ENCODE data around the gene PYCR2.
"Not testable (repeated sequence)": the region's sequence is repeated elsewhere in the genome, so short reads cannot be mapped to it uniquely, and the experiment has no call there.

PYCR2 gene

DNA sequence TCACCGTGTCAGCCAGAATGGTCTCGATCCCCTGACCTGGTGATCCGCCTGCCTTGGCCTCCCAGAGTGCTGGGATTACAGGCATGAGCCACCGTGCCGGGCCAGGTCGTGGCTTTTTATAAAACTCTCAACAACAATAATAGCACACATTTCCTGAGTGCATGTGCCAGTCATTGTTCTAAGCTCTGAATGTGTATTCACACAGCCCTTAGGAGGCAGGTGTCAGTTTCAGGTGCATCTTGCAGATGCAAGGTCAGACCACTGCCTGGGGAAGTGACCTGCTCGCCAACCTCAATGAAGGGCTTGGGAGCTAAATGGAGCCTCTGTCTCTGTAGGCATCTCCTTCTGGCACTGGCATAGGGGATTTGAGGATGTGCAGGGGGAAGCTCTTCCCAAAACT lies 18.5 kb upstream of the PYCR2 start:
- DNase-seq (ENCODE audit: low read depth), result no peak

DNA sequence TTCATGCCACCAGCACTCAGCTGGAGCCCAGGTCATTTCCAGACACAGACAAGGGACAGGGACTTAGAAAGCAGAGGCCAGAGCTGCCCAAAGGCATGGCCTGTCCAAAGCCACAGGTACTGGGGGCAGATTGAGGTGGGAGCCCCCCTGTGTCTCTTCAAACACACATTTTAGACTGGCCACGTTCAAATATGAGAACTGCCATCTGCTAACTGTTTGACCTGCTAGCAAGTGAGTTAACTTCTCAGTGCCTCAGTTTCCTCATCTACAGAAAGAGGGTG lies 17.8 kb upstream of the PYCR2 start:
- DNase-seq (ENCODE audit: low read depth), result no peak

DNA sequence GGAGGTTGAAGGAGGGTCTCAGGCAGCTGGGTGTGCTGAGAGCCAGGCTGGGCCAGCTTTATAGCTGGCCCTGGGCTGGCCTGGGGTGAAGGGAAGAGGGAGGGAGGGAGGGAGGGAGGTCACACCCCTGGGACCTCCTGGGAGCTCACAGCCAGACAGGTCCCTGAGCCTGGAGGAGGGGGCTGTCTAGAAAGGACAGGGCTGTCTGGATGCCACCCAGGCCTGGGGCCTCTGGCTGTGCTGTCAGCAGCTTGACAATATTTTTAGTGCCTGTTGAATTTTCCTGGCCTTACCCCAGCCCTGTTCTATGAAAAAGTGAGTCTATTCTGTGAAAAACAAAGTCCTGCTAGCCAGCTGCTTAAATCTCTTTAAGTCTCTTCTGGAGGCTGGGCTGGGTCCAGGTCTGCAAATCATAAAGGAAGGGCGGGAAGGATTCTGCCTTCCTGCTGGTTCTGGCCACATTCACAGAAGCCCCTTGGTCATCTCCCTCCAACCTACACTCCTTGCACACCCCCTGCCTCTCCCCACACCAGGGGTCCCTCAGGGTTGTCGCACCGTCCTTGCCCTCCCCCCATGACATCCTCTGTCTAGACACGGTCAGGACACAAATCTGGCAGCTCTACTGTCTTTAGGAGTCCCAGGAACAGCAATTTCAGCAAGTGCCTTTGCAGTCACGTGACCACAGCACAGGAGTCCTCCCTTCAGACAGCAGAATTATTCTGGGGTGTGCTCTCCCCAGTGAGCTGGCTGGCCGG lies 17.3 kb upstream of the PYCR2 start, which contains the start of gene LEFTY2:
LEFTY2 (minus strand) TSS at position 34 of the 755 bp plus-strand sequence. CDS start 80 bp downstream, outside the sequence.
- DNase-seq (ENCODE audit: low read depth), result no peak

DNA sequence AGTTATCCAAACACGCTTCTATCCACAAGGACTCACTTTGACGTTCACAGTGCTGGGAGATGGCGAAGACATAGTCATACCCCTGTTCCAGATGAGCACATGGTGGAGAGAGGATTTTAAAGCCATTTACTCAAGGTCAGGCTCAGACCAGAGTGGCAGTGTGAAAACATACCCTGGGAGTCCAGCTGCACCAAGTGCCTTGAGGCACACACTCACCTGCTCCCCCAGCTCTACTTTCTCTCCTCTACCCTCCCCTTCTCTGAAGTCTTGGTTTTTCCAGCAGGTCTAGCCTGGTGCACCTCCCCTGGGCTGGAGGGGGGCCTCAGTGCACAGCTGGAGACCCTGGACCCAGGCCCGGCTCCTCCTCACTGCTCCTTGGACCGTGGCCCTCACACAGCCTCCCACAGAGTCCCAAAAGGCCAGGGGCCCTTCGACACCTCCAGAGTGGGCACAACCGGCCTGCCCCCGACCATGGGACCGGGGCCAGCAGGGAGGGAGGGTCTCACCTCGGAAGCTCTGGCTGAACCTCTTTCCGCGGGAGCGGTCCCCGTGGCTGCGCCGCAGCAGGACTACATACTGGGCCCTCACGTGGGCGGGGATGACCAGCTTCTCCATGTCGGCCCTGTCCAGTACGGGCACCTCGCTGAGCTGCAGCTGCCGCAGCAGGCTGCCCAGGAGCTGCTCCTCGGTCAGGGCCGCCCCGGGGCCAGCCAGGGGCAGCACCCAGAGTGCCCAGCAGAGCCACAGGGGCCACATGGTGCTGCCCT lies 16.5 kb upstream of the PYCR2 start:
- no peak for DNase-seq (ENCODE audit: low read depth)

DNA sequence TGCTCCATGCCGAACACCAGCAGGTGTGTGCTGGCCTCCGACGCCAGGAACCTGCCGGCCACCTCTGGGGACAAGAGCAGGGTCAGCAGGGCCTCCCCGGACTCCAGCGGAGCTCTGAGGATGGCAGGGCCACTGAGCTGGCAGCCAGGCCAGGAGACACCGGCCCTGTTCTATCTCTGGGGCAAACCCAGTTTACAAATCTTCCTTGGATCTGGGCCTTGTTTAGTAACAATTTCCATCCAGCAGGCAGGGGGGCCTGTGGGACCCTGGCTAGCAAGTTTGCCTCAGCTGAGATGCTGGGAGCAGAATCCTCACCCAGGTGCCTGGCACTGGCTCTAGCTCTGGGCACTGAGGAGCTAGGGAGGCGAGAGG lies 15.9 kb upstream of the PYCR2 start:
- DNase-seq (ENCODE audit: low read depth), result not testable (repeated sequence)

DNA sequence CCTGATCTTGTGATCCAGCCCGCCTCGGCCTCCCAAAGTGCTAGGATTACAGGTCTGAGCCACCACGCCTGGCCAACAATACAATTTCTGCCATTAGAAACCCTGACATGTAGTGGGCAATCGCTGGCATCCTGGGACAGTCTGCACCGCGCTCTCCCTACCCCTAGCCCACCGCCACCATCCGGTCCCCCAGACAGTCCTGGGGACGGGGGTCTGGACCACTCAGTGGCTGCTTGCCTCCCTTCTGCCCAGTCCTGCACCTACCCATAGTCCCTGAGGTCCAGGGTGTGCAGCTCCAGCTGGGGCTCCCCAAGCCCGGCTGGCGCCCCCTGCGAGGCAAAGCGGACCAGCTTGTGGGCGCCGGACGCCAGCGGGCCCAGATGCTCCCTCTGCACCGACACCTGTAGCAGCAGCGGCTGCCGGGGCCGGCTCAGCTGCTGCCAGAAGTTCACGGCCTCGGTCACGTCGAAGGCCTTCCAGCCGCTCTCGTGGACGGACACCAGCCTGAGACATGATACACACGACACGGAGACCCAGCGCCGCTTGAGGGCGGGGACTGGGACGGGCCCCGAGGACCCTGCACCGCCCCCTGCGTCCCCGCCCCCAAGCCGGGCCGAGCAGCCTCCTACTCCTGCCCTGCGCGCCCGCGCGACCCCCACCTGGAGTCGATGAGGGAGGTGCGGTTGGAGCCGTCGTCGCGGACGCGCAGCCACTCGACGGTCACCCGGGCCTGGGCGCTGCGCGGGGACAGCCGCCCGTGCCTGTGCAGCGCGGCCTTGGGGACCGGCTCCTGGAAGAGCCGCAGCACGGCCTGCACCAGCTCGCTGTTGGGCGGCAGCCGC lies 15.3 kb upstream of the PYCR2 start:
- DNase-seq (ENCODE audit: low read depth), result not testable (repeated sequence)

DNA sequence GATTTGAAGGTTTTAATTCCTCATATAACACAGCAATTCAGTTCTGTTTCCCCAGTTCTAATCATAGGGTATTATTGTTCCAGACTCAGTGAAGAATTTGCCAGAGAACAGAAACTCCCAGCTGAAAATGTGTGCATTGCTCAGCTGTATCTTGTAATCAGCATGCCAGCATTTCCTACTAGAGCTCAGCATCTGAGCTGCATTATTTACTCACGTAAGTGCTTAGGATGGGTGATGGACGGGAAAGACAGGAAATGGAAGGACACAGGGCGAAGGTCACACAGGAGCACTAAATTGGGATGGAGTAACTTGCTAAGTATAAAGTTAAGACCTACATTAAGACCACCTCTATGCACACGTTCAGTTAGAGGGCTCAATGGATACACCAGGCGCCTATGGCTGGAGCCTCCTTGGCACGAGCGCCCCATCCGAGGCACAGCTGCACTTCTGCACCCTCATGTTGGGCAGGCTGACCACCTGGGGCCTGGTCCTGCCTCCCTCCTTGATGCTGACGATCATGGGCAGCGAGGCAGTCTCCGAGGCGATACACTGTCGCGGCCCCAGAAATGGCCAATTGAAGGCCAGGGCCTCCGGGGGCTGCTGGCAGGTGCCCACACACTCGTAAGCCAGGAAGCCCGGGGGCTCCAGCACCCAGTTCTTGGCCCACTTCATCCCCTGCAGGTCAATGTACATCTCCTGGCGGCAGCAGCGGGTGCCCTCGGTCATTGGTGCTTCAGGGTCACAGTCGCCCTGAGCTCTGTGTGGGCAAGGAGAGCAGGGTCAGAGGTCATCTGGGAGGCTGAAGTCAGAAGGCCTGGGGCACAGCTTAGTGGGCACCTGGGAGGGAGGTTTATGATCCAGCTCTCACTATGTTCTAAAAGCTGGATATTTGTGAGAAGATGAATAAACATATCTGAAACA lies 13.3 kb upstream of the PYCR2 start:
- no peak for DNase-seq (ENCODE audit: low read depth)

DNA sequence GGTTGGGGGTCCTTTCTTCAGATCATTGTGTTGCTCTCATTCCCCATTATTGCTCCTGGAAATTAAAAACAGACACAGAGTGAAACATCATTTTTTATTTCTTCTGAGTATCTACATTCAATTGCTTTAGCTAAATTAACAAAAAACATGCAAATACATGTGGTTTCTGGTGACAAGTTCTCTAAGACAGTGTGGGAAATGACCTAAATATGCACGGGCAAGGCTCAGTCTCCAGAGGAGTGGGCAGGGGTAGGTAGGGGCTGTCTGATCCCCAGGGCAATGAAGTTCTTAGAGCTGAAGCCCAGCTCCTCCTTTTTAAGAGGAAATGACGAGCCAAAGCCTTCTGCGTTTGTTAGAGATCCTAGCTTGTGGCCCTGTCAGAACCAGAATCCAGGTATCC lies 12.5 kb upstream of the PYCR2 start:
- no peak for DNase-seq (ENCODE audit: low read depth)

DNA sequence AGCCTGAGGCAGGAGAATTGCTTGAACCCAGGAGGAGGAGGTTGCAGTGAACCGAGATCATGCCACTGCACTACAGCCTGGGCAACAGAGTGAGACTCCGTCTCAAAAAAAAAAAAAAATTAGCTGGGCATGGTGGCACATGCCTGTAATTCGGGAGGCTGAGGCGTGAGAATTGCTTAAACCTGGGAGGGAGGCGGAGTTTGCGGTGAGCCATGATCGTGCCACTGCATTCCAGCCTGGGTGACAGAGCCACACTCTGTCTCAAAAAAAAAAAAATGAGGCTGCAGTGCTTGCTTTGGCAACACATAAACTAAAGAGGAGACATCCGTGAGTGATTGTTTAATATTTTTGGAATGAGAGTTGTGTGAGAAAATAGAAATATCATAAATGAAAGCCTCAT lies 12.0 kb upstream of the PYCR2 start:
- DNase-seq (ENCODE audit: low read depth), result not testable (repeated sequence)

DNA sequence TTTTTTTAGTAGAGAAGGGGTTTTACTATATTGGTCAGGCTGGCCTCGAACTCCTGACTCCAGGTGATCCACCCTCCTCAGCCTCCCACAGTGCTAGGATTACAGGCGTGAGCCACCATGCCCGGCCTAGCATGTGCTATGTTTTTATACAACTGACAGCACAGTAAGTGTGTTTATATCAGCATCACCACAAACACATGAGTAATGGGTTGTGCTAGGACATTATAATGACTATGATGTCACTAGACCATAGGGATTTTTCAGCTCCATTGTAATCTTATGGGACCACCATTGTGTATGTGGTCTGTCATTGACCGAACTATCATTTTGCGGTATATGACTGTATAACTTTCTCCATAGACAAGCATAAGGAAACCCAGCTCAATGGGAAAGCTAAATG lies 10.7 kb upstream of the PYCR2 start:
- DNase-seq (ENCODE audit: low read depth), result no peak

DNA sequence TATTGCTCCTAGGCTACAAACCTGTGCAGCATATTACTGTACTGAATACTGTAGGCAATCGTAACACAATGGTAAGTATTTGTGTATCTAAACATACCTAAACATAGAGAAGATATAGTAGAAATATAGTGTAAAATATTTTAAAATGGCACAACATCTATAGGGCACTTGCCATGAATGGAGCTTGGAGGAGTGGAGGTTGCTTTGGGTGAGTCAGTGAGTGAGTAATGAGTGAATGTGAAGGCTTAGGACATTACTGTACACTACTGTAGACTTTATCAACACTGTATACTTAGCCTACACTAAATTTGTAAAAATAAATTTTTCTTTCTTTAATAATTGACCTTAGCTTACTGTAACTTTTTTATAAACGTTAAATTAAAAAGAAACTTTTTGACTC lies 9.0 kb upstream of the PYCR2 start:
- DNase-seq (ENCODE audit: low read depth), result no peak

DNA sequence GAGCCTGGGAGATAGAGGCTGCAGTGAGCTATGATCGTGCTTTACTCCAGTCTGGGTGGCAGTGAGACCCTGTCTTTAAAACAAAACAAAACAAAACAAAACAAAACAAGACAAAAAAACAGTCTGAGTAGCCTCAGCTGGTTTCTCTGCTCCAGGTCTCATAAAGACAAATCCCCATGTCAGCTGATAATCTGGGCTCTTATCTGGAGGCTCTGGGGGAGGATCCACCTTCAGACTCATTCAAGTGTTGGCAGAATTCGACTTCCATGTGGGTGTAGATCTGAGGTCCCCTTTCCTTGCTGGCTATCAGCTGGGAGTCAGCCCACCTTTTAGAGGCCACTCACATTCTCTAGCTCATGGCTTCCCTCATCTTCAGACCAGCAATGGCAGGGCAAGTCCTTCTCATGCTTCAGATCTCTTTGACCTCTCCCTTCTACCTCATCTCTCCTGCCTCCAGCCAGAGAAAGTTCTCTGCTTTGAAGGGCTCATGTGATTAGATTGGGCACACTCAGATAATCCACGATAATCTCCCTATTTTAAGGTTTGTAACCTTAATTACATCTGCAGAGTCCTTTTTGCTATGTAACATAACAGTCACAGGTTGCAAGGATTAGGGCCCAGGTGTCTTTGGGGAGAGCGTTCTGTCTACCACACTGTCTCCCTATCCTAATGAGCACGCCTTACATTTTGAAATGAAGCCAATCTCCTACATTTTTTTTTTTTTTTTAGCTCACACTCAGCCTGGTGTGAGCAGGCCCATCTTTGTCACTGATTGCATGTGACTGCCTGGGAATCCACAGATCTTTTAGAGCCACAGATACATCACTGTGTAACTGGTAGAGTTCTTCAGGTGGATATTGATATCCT lies 7.5 kb upstream of the PYCR2 start:
- no peak for DNase-seq (ENCODE audit: low read depth)

DNA sequence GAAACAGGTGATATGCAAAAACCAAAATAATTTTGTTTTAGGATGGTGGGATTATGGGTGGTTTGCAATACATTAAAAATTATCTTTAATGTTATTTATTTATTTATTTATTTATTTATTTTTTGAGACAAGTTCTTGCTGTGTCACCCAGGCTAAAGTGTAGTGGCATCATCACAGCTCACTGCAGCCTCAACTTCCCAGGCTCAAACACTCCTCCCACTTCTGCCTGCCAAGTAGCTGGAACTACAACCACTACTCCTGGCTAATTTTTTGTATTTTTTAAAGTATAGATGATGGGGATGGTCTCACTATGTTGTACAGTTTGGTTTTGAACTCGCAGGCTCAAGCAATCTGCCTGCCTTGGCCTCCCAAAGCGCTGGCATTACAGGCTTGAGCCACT lies 6.5 kb upstream of the PYCR2 start:
- no peak for DNase-seq (ENCODE audit: low read depth)

DNA sequence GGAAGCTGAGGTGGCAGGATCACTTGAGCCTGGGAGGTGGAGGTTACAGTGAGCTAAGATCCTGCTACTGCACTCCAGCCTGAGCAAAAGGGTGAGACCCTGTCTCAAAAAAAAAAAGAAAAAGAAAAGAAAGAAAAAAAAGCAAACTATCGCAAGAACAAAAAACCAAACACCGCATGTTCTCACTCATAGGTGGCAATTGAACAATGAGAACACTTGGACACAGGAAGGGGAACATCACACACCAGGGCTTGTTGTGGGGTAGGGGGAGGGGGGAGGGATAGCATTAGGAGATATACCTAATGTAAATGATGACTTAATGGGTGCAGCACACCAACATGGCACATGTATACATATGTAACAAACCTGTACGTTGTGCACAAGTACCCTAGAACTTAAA lies 5.4 kb upstream of the PYCR2 start:
- not testable (repeated sequence) for DNase-seq (ENCODE audit: low read depth)

DNA sequence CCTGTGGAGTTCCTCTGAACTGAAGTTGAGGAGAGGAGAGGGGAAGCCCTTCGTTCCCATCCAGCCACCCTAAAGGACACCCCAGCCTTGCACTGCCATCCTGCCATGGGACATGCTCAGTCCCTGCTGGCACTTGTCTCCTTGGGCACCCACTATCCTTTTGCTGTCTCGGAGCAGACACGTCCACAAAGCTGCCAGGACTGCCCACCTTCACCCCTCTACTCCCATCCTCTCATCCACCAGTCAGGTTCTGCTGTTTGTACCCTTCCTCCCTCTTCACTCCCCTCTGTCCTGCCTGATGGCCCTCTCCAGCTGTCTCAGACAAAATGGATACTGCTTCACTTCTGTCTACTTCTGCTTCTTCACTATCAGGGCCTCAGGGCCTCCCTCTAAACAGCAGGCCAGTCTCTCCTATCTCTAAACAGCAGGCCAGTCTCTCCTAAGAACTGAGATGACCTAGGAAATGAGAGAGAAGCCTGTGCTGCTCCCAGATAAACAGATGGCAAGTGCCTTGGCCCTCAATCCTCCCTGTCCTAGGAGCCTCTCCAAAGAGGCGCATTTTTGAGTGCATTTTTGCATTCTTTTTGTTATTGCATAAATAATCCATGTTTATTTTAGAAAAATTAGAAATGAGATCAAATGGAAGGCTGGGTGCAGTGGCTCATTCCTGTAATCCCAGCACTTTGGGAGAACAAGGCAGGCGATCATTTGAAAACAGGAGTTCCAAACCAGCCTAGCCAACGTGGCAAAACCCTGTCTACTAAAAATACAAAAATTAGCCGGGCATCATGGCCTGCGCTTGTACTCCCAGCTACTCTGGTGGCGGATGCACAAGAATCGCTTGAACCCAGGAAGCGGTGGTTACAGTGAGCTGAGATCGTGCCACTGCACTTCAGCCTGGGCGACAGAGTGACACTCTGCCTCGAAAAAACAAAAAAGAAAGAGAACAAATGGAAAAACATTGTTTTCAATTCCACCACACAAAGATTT lies 4.4 kb upstream of the PYCR2 start:
- DNase-seq (ENCODE audit: low read depth), result no peak

DNA sequence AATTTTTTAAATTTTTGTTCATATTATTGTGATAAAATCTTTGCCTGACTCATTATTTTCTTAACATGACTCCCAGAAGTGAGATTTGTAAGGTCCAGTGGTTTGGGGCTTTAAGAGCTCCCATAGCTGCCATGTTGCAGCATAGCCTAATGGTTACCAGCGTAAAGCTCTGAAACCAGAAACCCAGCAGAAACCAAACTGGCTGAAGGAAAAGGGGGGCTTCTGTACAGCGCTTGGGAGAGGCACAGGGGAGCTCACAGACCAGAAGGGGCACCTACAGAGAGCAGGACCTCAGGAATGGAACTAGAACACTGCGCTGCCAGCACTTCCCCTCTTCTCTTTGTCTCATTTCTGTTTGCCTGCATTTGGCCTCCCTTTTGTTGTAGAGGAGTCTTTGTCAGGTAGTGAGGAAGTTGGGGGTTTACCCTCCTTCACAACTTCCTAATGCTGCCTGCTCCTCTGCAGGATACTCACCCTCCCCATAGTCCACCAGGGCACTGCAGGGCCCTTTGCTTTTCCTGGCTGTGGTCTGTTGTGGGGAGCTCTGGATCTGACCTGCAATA lies 2.6 kb upstream of the PYCR2 start:
- no peak for DNase-seq (ENCODE audit: low read depth)

DNA sequence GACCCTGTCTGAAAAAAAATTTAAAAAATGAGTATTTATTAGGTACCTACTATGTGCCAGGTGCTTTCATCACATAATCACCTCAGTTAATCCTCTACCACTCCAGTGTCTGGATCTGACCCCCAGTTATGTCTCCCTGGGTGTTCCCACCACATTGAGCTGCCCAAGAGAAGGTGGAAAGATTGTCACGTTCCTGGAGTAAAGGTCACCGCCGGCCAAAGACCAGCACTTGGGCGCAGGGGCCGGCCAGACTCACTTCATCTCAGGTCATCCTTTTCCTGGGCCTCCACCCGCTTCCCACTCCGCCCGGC lies 714 bp downstream of the PYCR2 start:
- no peak for DNase-seq (ENCODE audit: low read depth)

DNA sequence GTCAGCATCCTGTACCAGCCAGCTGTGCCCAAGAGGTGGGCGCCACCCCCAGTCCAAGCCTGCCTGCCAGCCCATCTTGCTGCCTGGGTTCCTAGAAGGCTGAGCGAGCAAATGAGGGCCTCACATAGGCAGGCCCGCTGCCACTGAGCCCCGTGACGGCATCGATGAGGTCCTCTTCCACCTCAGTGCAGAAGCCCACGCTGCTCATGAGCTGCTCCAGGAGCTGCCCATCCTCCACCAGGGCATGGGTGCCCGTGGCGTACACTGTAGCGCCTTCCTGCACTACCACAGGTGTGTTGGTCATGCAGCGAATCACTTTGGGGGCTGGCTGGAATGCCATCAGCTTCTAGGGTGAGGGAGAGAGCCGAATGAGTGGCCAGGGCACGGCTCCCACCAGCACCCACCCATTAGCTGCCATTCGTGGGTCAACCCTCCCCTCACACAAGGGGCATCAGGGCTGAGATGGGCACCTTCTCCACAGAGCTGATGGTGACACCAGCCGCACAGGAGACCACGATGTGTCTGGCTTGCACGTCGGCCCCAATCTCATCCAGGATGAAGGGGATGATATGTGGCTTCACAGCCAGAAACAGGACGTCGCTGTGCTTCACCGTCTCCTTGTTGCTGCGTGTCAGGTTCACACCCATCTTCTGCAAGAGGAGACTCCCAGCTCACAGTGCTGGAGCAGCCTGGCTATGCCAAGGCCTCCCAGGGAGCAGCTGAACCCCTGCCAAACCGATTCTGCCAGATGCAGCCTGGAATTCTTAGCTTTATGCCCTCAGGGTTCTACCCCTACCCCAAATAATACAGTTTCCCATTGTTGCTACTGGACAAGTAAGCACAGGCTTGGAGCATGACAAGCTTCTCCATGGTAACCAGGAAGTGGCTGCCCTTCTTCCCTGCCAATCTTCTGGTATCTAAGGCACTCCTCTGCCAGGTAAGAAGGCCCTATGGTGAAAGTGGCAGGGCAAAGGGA lies 2.0 kb downstream of the PYCR2 start:
- DNase-seq (ENCODE audit: low read depth), result no peak
